Measurements from ENCODE around the gene FBXO48. TPM values are rescaled to one million over a fixed set of nuclear protein-coding genes. Genes with fewer than 3 reads are reported as not detected.

FBXO48 gene
- total RNA-seq, 1 experiment from 2014 or later, result 0.52 TPM

DNA sequence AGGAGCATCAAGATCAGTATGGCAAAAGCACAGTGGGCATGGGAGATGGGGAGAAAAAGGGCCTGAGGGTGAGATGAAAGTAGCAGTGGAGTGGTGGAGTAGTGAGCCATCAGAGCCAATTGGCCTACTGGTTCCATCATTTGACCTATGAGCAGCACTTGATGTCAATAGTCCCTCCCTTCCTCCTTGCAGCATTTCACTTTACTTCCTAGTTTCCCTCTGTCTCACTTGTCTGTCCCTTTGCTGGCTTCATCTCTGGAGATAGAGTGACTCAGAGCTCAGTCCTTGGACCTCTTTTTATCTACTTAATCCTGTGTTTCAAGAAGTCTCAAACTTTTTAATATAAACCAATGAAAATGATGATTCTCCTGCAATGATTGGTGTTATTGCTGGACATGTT is 32.1 kb downstream of the FBXO48 start:
- Histone ChIP-seq H3K27me3 (ENCODE audit: control insufficient read depth, insufficient read depth, low read length) (no peaks in the 10 kb centered on the region), H3K4me3 (ENCODE audit: insufficient read depth, low read depth, low read length) (no peak overlapping the region), H3K36me3 (replicated peaks; ENCODE audit: control insufficient read depth, insufficient read depth, low read length) (no peaks in the 10 kb centered on the region)
- no peak for DNase-seq

DNA sequence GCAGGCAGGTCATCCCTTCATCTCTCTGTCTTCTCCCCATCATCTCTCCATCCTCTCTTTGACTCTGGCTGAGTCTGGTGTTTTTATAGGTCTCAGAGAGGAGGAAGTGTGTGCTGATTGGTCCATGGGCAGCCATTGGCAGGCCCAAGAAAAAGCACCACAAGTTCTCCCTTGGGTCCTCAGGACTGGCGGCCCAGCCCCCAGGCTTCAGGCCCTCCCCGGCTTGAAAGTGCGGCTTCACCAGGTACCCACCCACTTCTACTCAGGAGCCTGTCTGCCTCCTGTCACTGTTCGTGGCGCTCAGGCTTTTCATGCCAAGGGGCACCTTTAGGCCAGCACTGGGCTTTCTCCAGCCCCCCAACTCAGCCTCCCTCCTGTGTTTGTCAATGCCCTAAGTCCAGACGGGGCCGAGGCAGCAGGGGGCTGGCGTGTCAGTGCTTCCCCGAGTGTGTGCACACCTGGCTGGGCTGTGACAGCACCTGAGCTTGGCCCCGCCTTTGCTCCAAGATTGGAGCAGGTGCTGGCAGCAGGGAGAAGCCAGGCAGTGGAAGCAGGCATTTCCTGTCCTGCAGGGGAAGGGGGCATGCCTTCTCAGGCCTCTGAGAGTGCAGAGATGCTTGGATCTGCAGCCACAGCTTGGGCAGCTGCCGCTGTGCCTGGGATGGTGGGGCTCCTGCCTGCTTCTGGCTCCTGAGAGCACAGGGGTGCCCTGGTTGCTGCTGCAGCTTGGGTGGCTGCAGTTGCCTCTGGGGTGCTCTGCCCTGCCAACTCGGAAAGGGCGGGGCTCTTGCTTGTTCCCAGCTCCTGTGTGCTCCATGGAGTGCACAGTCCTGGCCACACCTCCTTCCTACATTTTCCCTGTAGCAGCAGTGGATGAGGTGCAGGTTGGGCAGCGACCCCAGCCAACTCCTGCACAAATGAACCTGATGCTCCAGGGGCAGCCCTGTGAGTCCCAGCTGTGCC is 34.1 kb downstream of the FBXO48 start:
- H3K4me3 ChIP-seq (ENCODE audit: insufficient read depth, low read depth, low read length), result no peak overlapping the region
- no peaks in the 10 kb centered on the region for H3K36me3 ChIP-seq (replicated peaks; ENCODE audit: control insufficient read depth, insufficient read depth, low read length)
- no peaks in the 10 kb centered on the region for H3K27me3 ChIP-seq (ENCODE audit: control insufficient read depth, insufficient read depth, low read length)
- no peak for DNase-seq

DNA sequence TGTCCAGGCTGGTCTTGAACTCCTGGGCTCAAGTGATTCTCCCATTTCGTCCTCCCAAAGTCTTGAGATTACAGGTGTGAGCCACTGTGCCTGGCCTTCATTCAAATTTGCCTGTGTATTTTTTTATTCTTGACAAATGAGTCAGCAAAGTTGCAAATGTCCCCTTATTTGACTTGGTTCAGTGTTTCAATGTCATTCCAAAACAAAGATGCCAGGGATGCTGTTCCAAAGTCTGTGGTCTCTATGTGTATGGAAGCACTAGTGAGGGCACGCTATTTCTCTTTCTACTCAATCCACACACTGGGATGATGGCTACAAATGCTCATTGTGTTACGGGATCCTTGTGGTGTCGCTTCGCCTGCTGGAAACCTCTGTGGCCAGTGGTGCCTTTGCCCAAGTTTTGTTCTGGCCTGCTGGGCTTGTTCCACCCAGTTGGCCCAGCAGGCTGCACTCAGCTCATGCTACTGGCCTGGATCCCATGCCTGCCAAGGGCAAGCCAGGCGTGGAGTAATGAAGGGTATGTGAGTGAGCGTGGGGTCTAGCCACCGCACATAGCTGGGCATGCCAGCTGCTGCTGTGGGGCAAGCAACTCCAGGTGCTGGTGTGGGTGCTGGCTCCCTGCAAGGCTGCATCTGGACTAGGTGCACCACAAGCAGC is 35.6 kb downstream of the FBXO48 start:
- Histone ChIP-seq H3K4me3 (ENCODE audit: insufficient read depth, low read depth, low read length) (no peak overlapping the region), H3K36me3 (replicated peaks; ENCODE audit: control insufficient read depth, insufficient read depth, low read length) (no peaks in the 10 kb centered on the region), H3K27me3 (ENCODE audit: control insufficient read depth, insufficient read depth, low read length) (no peaks in the 10 kb centered on the region)
- DNase-seq, result no peak

DNA sequence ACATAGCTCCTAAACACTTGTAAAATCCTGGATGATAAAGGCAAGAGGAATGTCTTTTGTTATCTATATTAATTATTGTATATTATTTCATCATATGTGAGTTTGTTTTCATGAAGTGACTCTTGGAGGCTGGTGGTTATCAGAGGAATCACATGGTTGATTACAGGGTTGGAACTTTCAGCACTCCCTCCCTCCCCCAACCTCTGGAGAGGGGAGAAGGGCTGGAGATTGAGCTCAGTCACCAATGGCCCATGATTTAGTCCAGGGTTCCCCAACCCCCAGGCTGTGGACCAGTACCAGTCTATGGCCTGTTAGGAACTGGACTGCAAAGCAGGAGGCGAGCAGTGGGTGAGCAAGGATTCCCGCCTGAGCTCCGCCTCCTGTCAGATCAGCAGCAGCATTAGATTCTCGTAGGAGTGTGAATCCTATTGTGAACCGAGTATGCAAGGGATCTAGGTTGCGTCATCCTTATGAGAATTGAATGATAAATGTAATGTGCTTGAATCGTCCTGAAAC is 37.7 kb downstream of the FBXO48 start:
- no peak for DNase-seq
- H3K4me3 ChIP-seq (ENCODE audit: insufficient read depth, low read depth, low read length), result no peak overlapping the region
- H3K27me3 ChIP-seq (ENCODE audit: control insufficient read depth, insufficient read depth, low read length), result no peaks in the 10 kb centered on the region; the same call in 1 of the 2 replicates

DNA sequence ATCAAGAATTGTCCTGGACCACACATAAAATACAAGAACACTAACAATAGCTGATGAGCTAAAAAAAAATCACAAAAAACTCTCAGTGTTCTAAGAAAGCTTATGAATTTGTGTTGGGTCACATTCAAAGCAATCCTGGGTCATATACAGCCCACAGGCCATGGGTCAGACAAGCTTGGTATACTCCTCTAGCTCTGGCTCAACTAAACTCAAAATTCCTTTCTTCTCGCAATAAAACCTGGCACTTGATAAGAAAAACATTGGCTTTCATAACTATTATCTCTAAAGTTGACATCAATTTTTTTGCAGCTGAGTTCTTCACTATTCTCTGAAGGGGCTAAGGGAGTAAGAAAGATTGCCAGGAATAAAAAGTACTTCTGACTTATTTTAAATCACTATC is 38.3 kb downstream of the FBXO48 start:
- Histone ChIP-seq H3K36me3 (replicated peaks; ENCODE audit: control insufficient read depth, insufficient read depth, low read length) (no peaks in the 10 kb centered on the region), H3K27me3 (ENCODE audit: control insufficient read depth, insufficient read depth, low read length) (no peaks in the 10 kb centered on the region; the same call in 1 of the 2 replicates), H3K4me3 (ENCODE audit: insufficient read depth, low read depth, low read length) (no peak overlapping the region)
- DNase-seq, result no peak

More for the DNA sequence above, 37.7 kb downstream of the FBXO48 start:
- H3K36me3 ChIP-seq (replicated peaks; ENCODE audit: control insufficient read depth, insufficient read depth, low read length), result no peaks in the 10 kb centered on the region

DNA sequence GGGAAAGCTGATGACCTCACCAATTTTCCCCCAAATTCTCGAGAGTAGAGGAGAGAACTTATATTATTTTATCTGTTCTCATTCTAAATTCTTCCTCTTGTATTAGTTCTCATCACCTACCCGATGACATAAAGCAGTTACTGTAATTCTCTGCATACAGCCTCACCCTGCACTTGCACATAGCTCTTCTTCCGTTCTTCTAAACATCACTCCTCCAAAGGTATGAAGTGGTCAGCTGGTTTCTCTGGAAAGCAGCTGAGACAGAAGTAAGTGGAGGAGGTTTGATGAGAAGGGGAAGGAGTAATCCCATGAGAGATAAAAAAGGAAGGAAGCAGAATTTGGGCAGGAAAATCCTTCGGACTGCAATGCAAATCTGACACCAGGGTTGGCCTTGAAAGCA is 39.0 kb downstream of the FBXO48 start:
- no peak for DNase-seq
- Histone ChIP-seq H3K36me3 (replicated peaks; ENCODE audit: control insufficient read depth, insufficient read depth, low read length) (no peaks in the 10 kb centered on the region), H3K4me3 (ENCODE audit: insufficient read depth, low read depth, low read length) (no peak overlapping the region), H3K27me3 (ENCODE audit: control insufficient read depth, insufficient read depth, low read length) (no peaks in the 10 kb centered on the region; the same call in 1 of the 2 replicates)

DNA sequence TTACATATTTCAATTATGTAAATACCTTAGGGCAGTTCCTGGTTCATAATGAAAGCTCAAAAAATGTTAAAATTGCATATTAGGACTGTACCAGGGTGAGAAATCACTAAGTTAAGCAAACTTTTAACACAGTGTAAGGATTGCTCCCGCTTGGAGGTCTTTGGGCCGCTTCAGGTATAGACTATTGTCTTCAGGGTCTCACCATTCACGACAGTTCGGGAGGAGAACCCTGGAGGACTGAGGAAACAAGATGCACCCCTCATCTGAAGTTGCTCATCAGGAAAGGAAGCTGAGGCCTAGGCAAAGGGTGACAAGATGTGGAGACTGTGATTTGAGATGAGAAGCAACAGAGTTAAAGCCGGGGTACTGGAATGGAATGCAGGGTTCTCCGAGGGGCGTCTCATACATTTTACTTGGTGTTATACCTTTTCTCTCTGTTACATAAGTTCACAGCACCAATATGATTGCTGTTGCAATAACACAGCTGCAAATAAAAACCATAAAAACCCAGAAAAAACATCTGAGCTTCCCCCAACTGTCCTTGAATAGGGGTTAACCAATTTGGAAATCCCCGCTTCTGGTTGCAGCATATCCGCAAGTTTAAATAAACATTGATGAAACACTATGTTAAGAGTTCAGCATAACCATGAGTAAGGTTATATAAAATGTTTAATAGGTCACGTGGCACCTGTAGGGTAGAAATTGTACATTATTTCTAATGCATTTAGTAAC is 40.1 kb downstream of the FBXO48 start:
- Histone ChIP-seq H3K27me3 (ENCODE audit: control insufficient read depth, insufficient read depth, low read length) (no peaks in the 10 kb centered on the region; the same call in 1 of the 2 replicates), H3K4me3 (ENCODE audit: insufficient read depth, low read depth, low read length) (no peak overlapping the region), H3K36me3 (replicated peaks; ENCODE audit: control insufficient read depth, insufficient read depth, low read length) (no peaks in the 10 kb centered on the region)
- DNase-seq, result no peak

DNA sequence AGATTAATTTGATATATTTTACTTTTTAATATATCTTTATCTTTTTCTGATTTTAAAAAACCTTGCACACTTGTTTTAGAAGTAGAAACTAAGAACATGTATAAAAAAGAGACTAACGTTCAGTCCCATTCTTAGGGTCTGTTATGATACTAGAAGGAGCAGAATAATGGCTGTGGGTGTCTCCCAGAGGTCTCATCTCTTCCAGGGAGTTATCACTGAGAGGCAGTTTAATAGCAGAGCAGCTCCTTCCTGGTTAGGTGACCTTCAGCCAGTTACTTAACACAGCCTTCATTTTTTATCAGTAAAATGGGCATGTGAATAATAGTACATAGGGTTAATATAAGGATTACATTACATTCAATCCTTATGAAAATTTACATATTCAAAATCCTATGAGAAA is 40.6 kb downstream of the FBXO48 start:
- Histone ChIP-seq H3K27me3 (ENCODE audit: control insufficient read depth, insufficient read depth, low read length) (no peaks in the 10 kb centered on the region; the same call in 1 of the 2 replicates), H3K4me3 (ENCODE audit: insufficient read depth, low read depth, low read length) (no peak overlapping the region), H3K36me3 (replicated peaks; ENCODE audit: control insufficient read depth, insufficient read depth, low read length) (no peaks in the 10 kb centered on the region)
- DNase-seq, result no peak

DNA sequence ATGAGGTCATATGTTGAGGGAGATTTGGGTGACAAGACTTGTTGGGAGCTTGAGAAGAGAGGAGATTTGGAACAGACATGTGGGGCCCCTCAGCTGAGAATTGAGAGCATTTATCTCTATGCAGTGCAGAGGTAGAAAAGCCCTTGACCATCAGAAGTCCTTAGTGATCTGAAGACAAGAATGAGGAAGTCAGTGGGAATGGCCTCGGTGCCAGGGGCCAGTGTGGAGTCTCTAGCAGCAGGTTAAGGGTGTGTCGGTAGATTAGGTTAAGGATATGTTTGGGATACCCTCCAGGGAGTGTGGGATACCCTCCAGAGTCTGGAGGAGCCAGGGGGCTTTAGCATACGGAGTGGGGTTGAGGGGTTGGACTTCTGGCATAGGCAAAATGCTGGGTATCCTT is 41.6 kb downstream of the FBXO48 start:
- Histone ChIP-seq H3K4me3 (ENCODE audit: insufficient read depth, low read depth, low read length) (no peak overlapping the region), H3K27me3 (ENCODE audit: control insufficient read depth, insufficient read depth, low read length) (no peaks in the 10 kb centered on the region; the same call in 1 of the 2 replicates), H3K36me3 (replicated peaks; ENCODE audit: control insufficient read depth, insufficient read depth, low read length) (no peaks in the 10 kb centered on the region)
- no peak for DNase-seq

DNA sequence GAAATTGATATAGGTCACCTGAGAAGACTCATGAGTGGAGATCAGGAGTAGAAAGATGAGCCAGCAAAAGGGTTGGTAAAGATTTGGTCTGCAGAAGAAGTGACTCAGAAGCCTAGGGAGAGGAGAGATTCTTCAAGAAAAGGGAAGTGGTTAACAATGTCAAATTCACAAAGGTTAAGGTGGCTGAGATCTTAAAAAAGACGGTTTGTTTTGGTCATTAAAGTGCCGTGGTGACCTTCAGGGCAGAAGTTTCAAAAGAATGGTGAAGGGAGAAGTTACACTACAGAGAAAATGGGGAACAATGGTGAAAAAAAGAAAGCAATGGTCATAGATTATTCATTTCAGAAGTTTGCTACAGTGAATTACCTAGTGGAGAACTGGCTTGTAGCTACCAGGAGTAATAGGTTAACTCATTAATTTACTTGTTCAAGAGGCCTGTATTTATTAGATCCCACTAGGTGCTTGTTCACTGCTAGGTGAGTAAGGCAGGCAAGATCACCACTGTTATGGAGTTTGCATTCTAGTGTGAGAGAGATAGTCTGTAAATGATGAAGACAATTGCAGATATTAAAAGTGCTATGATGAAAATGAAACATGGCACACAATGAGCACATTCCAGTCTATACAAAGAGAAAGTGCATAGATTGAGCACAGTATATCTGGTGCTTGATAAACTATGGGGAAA is 43.0 kb downstream of the FBXO48 start:
- no peak for DNase-seq
- no peak overlapping the region for H3K4me3 ChIP-seq (ENCODE audit: insufficient read depth, low read depth, low read length)
- H3K36me3 ChIP-seq (replicated peaks; ENCODE audit: control insufficient read depth, insufficient read depth, low read length), result no peaks in the 10 kb centered on the region
- no peaks in the 10 kb centered on the region; the same call in 1 of the 2 replicates for H3K27me3 ChIP-seq (ENCODE audit: control insufficient read depth, insufficient read depth, low read length)

DNA sequence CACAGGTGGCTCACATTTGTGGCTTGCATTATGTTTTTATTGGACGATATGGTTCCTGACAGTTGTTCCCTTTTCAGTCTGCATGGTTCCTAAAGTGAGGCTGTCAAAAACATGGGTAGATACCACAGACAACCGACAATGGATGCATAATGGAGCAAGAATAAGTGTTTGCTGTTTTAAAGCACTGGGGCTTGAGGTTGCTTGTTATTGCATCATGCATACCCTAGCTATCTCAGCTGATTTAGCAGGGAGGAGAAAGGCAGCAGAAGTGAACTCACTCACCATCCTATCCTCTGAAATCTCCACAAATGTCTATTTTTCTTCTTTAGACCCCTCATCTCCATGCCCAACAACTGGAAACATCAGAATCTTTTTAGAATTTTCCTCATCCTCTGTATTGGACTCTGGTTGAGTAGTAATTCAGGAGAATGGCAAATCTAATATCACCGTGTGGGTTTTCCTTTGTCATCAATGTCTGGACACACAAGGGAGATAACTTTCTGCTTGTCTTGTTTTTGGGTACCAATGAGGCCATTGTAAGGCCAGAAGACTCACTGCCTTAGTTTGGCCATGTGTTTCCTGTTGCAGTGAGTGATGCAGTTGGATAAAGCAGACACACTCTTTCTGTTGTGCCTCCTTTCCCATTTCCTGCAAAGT is 46.7 kb downstream of the FBXO48 start:
- Histone ChIP-seq H3K27me3 (ENCODE audit: control insufficient read depth, insufficient read depth, low read length) (no peaks in the 10 kb centered on the region), H3K36me3 (replicated peaks; ENCODE audit: control insufficient read depth, insufficient read depth, low read length) (no peaks in the 10 kb centered on the region), H3K4me3 (ENCODE audit: insufficient read depth, low read depth, low read length) (no peak overlapping the region)
- no peak for DNase-seq

DNA sequence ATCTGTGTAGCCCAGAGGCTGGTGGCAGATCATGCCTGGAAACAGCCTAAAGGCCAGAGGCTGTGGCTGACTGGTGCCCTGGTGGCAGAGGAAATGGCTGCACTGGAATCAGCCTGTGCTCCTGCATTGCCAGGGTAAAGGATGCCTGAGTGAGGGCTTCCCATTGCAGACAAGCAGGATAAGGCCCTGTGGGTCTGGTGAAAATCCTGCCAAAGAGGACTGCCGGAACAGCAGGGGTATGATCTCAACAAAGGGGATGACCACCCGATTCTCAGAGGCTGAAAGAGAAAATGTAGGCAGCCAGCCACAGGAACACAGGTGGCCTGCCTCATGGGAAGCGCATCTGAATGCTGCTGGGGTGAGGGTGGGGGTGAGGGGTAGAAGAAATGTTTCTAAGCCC is 48.2 kb downstream of the FBXO48 start:
- DNase-seq, result peak; percentile 32
- Histone ChIP-seq H3K4me3 (ENCODE audit: insufficient read depth, low read depth, low read length) (no peak overlapping the region), H3K36me3 (replicated peaks; ENCODE audit: control insufficient read depth, insufficient read depth, low read length) (no peaks in the 10 kb centered on the region), H3K27me3 (ENCODE audit: control insufficient read depth, insufficient read depth, low read length) (no peaks in the 10 kb centered on the region)

DNA sequence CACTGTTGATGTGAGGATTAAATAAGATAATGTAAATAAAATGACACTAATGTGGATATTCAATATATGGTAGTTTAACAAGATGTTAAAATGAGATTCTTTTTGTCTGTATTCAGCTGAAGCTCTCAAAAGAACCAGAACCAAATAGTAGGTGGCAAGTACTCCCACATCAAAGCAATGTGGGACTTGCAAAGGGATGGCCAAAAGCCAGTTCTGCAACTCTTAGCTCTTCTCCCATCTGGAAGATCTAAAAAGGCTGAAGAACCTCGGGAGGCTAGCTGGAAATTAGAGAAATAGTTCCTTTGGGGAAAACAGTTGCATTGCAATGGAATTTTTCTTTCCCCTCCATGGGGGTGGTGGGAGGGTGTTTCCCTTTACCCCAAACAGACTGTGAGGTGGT is 48.7 kb downstream of the FBXO48 start:
- H3K36me3 ChIP-seq (replicated peaks; ENCODE audit: control insufficient read depth, insufficient read depth, low read length), result no peaks in the 10 kb centered on the region
- H3K4me3 ChIP-seq (ENCODE audit: insufficient read depth, low read depth, low read length), result no peak overlapping the region
- H3K27me3 ChIP-seq (ENCODE audit: control insufficient read depth, insufficient read depth, low read length), result no peaks in the 10 kb centered on the region
- DNase-seq, result no peak

Measured in H7 (cell line).